SIG-M5 treated with dmso at 0.1 percent for 504 hours (cell line): ENCODE data around the gene SEPSECS.

ENCODE experiments used
- DNase-seq: peaks from one replicate; lab custom pipeline; 2025; ENCODE audit not compliant: unreplicated experiment; lab: John Stamatoyannopoulos, UW

SEPSECS gene

DNA sequence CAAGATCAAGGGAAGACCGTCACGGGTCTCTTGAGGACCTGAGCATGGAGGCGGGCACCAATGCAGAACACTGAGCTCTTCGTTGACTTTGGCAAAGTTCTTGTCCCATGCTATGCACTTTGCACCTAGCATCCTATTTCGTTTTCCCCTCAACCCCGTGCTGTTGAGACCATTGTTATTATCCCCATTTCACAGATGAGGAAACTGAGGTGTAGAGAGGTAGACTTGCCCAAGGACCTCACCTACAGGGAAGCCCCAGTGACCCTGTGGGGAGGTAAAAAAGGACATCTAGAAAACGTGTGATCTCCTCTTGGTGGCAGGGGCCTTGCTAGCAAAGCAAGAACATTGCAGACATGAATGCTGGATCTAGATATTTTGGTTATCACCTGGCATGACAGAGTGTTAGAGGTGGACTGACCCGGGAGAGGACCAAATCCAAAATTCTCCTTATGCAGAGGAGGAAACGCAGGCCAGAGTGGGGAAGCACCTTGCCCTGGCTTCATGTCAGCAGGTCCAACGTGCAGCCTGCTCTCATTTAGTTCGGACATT lies 48.5 kb downstream of the SEPSECS start:
- no peak for DNase-seq

DNA sequence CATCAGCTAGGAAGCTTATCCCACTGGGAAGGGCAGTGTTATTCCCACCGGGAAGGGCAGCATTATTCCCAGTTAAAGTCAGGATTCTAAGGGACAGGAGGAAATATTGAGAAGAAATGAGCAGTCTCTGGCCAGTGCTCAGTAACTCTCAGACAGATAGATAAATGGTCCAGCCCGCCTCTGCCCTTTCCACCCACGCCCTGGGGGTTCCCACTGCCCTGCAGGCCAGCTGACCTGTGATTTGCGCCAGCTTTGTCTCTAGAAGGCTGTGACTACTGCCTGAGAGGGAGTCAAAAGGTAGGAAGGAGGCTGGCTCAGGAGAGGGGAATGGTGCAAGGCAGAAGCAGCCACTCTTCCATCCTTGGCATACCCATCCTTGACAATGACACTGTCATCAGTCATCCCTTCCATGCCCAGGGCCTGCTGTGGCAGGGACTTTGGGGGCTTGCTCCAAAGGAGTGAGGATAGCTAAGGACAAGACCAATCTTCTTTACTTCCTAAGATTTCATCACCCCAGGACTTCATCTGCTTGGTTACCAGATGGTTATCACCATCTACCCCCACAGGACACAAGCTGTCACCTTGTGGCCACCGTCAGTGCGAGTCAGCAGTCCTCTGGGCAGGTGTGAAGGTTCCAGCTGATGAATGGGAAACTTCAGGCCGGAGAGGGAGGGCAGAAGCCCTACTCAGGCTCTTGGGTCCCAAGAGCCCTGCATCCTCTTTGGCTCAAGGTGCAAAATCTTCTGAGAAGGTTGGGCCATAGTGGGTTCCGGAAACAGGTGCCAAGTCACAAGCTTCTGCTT lies 49.5 kb downstream of the SEPSECS start:
- no peak for DNase-seq

DNA sequence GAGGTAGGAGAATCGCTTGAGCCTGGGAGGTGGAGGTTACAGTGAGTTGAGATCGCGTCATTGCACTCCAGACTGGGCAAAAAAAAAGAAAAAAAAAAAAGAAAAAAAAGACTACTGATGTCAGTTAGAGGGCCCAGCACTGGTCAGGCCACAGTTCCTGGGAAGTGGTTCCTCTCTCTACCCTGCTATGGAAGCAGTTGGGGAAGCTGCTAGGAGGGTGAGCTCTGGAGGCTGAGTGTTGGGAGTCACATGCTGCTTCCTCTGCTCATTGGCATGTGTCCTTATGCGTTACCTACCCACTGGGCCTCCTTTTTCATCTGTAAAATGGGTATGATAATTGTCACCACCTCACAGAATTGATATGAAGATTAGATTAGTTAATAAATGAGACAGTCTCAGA lies 50.7 kb downstream of the SEPSECS start:
- DNase-seq, result no peak

DNA sequence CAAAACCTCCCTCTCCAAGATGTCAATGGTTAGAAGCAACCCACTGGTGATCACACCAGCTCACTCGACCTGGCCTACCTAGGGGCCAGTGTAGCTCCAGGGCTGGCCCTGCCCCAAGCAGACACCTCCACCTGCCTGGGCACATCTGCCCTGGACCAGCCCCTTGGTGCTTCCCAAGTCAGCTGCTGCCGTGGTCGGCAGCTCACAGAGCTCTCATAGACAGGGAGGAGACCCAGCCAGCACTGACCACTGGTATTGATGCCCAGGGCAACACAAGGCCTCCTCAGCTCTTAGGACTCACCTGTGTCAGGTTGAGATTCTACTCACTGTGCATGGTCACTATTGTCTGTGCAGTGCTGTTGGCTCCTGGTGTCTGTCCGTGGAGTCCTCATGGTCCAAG lies 51.7 kb downstream of the SEPSECS start:
- no peak for DNase-seq

DNA sequence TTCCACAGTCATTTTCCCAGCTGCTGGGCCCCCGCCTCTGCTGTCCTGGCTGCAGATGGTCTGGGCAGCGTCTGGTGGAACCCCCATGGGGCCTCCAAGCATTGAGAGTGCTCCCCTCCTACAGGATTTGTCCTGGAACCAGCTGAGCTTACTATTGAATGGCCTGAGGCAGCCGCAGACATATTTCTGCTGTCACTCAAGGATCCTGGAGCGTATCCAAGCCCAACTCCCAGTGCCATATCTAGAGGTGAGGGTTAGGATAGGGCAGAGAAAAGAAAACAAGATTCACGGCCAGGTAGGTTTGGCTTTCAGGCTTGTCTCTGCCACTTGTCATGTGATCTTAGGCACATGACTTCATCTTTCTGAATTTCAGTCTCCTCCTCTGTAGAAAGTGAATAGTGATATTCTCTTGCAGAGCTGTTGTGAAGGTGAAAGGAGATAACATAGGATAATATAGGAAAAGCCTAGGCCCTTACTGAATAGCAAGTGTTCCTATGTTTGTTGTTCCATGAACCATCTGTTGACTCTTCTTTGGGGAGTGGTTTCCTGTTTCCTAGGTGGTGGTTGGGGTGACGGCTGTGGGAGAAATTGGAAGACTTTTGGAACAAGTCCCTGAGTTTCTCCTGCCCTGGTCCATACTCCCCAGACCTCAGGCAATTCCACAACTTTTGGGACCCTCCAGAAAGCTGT lies 52.3 kb downstream of the SEPSECS start:
- DNase-seq, result no peak

DNA sequence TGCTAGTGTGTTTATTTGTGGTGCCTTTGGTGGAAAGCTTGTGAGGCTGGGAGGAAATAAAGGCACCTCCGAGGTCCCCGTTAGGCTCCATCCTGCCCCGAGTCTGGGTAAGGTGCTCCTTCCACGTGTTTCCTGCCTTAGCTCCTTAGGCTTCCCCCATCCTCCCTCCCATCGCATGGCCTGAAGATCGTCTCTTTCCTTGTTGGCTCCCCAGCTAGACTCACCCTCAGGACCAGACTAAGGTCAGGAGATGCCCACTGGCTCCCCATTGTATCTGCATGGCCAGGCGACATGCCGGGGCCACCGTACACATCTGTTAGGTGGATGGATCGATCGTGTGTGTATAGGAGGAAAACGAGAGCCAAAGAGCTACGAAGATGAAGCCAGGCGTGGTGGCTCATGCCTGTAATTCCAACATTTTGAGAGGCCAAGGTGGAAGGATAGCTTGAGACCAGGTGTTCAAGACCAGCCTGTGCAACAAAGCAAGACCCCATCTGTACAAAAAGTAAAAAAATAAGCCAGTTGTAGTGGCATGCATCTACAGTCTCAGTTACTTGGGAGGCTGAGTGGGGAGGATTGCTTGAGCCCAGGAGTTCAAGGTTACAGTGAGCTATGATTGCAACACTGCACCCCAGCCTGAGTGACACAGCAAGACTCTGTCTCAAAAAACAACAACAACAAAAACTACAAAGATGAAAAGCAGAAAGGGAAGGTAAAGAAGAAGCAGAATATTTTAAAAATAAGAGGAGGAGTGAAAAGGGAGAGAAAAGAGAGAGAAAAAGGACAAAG lies 53.7 kb downstream of the SEPSECS start:
- no peak for DNase-seq

DNA sequence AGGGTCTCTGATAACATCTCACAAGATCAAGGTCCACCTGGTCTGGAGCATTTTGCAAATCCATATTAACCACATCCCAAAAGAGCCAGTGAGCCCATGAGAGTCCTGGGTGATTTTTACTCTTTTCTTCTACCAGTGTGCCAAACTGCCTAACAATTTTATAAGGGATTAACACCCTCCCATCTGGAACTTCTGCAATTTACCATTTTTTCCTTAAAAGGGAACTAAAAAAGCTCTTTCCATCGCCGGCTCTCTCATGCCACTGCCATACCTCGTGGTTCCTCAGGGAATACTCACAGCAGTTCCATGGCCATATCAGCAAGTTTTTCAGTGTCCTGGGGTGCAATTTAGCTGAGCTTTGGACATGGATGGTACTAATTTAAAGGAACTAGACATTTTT lies 55.7 kb downstream of the SEPSECS start:
- DNase-seq, result no peak

DNA sequence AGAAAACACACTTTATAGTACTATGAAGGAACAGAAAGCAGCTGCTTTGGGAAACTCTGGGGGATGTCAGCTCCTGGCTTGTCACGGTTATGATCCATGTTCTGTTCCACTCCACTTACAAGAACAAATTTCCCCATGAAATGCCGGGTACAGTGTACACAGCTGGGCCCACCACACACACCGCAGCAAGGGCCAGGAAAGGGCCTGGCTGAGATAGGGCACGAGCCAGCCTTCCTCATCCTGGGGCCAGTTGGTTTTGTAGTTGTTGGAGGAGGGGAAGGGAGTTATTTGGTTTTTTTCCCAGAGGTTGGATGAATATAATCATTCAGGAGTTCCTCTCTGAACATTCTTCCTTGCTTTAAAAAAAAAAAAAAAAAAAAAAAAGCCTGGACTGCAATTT lies 56.8 kb downstream of the SEPSECS start:
- DNase-seq, result no peak

DNA sequence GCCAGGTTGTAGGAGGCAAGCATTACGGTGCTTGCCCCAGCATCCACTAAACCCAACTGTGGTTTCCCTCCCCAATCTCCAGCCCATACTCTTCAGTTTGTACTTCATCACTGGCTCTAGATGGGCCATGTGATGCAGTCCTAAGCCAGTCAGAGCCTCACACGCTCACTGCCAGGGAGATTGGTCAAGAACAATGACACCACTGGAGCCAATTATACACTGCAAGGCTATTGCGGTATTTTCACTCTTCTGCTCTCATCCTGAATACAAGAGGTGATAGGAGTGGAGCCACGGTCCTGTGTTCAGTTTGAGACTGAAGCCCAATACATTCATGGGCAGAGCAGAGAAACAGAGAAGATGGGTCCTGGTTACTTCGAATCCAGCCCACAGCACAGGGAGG lies 58.4 kb downstream of the SEPSECS start:
- no peak for DNase-seq

DNA sequence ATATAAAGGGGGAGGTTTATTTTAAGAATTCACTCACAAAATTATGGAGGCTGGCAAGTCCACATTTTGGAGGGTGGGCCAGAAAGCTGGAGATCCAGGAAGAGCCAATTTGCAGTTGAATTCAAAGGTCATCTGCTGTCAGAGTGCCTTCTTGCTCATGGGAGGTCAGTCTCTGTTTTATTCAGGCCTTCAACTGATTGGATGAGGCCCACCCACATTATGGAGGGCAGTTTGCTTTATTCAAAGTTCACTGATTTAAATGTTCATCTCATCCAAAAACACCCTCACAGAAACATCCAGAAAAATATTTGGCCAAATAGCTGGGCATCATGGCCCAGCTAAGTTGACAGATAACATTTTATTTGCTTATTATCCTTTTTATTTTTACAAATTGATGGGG lies 59.5 kb downstream of the SEPSECS start:
- DNase-seq, result no peak

DNA sequence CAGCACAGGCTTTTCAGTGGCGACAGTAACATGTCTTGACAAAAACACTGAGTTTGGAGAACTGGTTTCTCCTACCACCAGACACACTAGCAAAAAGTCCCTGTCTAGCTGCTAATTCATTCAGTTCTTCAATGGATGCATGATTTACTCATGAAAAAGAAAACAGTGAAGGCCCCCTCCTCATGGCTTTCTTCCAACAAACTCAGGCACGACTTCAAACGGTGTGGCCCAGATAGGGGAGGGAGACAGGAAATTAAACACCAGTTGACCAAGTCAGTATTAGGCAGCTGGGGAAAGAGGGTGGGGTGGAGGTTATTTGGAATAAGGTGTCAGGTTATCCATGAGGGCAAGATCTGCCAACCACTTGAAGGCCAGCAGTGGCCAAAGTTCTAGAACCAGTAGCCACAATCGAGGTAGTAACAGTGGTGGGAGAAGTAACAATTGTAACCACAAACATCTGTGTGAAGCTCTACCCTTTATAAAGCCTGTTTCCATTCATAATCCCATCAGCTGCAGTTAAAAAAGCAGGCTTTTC lies 60.2 kb downstream of the SEPSECS start:
- no peak for DNase-seq

DNA sequence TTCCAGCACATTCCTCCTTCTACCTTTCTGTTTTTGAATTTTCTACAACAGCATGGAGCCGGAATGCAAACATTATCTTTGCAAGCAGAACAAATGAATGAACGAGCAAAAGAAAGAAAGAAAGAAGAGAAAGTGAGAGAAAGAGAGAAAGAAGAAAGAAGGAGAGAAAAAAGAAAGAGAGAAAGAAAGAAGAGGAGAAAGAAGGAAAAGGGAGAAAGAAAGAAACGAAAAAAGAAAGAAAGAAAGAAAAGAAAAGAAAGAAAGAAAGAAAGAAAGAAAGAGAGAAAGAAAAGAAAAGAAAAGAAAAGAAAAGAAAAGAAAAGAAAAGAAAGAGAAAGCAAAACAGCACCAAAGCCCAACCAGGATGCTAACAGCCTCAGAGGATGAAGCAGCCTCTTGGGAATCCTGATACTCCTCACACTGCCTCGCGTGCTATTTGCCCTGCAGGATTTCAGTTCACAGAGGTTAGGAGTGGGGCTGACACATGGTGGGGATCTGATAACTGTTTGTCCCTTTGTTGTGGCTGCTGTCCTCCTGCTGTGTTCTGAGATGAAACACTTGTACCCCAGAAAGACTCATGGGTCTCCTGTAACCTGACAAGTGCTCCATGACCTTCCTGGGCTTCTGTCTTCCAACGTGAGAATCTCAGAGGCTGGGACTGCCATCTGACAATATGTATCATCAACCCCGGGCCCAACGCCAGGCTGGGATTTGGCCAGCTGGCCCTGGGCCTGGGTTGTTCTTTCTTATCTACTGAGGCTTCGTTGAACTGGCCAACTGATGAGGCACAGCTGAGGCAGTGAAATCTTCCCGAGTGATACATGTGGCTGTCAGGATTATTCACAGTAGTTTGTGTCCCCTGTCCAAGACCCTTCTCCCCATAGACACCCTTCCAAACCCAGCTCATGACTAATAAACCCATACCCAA lies 61.0 kb downstream of the SEPSECS start:
- DNase-seq, result no peak

DNA sequence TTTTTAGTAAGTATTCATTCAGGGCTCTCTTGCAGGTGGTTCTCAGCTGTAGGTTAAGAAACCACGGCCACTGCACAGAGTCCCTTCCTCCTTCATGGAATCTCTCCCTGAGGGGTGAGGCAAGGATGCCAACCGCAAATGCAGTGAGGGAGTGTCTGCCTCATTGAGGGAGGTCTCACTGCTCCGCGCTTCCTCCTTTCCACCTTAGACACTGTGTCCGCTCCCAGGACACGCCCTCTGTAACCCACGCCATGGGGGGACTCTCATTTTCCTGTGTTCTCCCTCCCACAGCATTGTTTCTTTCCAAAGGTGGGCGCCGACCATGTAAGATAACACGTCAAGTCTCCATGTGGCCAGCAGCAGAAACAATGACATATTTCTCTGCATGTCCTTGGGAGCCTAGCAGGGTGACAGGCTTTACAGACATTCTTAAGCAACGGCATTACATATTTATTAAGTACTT lies 63.2 kb downstream of the SEPSECS start:
- DNase-seq, result no peak

DNA sequence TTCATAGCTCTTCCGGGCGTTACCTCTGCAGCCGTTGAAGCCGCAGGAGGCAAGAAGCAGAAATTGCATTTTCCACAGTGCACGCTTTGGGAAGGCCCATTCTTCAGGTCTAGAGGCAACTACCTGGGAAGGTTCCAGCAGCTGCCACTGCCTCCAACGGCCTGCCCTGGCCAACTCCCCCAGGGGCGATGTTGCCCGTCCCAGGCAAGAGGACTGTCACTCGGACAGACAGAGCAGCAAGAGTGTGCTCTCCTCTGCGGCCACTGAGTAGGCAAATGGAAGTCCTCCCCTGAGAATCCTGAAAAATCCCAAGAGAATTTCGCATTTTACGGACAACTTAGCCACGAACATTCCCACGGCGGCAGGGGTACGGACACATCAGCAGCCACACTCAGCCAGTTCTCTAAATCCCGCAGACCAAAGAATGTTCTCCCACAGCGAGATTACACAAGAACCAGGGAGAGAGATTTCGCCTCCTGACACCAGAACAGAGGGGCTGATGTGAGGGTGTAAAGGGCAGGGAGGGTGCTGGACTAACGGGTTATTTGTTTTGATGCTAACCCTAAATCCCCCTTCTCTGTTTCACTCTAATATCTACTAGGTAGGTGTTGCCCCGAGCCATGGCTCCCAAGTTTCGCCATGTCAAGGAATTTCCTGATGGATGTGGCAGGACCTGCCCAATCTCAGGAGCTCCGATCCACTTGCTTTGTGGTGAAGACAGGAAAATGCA lies 63.8 kb downstream of the SEPSECS start:
- DNase-seq, result no peak

DNA sequence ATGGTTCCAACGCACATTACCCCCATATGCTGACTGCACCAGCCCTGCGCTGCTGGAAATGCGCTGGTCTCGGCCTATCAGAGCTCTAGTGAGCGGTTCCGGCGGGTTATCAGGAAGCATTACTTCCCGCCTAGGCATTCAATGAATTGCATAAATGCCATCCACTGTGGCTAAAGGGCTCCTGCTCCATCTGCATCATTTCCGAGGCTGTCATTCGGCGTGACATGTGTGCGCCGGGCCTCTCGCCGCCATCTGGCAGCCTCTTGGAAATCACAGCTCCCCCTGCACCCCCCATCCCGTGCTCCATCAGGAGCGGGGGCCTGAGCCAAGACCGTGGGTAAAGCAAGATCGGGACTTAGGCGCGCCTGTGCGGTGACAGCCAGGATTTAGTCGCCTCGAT lies 64.4 kb downstream of the SEPSECS start:
- DNase-seq, result no peak

DNA sequence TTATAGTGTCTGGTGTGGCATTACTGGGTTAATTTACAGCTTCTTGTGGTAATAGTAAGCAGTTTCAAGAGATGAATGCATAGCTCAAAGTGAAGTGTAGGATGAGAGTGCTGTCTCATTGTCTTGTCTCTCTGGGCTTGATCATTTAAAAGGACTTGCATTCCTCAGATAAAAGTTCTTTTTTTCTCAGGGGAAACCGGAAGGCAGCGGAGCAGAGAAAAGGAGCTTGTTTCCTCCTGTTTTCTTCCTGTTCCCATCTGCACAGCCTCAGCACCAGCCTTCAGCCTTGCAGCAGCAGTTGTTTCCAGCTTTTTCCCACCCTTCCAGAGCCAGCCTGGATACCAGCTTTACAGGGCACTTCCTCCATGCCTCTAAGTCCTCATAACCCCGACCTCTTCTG lies 68.1 kb downstream of the SEPSECS start:
- no peak for DNase-seq

DNA sequence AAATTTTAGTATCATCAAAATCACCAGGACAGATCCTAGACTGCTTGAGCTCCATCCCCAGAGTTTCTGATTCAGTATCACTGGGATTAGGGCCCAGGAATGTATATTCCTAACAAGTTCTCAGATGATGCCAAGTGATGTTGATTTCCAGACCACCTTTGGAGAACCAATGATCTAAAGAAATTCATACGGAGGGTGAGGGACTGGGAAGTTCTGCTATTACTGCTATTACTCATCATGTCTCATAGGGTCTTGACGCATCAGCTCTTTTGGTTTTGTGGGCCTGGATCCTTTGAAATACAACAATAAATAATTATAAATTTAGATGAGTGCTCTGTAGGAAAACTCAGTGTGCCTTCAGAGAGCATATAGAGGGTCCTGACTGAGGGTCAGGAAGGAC lies 69.7 kb downstream of the SEPSECS start:
- DNase-seq, result no peak

DNA sequence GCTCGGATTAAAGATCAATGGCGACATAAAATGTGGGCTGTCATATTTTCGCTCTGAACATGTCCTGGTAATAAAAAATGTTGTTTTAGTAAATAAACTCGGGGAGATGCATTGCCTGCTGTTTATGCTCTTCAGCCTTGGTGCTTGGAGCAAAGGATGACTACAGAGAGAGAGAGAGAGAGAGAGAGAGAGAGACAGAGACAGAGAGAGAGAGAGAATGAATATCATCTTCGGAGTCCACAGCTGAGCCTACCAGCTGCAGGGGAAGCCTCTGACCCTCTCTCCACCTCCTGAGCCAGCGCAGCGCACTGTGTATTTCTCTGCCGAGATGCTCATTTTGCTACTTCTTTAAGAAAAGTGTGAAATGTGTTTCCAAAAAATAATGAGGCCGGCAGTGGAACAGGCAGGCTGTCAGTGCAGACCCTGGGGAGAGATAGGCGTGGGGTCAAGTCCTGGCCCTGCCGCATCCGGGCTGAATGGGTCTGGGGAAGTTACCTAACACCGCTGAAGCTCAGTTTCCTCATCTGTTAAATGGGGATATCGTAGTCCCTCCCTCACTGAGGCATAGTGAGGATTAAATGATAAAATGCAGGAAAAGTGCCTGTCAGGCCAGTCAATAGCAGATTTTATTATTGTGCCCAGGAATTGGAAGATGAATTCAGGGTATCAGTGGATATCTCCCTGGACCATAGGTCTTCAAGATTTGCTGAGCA lies 71.0 kb downstream of the SEPSECS start:
- DNase-seq, result no peak
